Stimulated activated CD8-positive, alpha-beta memory T cell treated with anti-CD3 and anti-CD28 coated beads, Interleukin-15, amount 100 ng/mL, for 4 hours (primary cell): ENCODE results near the gene ALOX15.
"Not testable (repeated sequence)": the region's sequence is repeated elsewhere in the genome, so short reads cannot be mapped to it uniquely, and the experiment has no call there.

Experiments
- DNase-seq, 2 donors: peaks; one replicate each; pipeline ENCODE4 v3.0.0-alpha.2; 2020; ENCODE audit warnings: low read depth in 2 of 2

The ALOX15 gene

GRCh38 chr17:4617590-4618351, 23.7 kb downstream of the ALOX15 start:
- DNase-seq = no peak

- DNase-seq = no peak
Observed at GRCh38 chr17:4617090-4617489, 24.4 kb downstream of the ALOX15 start.

DNA sequence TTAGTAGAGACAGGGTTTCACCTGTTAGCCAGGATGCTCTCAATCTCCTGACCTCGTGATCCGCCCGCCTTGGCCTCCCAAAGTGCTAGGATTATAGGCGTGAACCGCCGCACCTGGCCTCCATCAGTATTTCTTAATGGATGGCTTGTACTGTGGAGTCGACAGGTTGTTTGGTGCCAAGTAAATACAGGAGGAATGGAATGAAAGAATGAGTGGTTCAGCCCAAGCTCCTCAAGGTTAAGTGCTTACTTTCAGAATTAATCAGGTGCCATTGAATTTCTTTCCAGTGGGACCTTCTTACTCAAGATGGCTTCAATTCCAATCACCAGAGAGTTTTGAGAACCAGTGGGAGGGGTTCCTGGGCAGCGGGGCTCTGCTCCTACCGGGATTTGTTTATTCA, 25.0 kb downstream of the ALOX15 start:
- no peak for DNase-seq

DNA sequence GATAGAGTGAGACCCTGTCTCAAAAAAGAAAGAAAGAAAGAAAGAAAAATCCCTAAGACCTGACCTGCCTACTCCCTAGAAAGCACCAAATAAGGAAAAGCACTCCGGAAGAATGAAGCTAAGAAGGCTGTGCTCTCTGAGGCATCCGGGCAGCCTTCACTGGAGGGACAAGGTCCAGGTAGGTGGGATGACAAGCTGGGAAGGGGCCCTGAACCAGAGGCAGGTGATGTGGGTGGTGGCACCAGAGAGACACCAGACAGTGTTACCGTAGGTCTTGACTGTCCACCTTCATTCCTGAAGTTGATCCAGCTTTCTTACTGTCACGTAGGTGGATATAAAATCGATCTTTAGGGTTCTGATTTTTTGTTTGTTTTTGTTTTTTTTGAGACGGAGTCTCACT, 30.8 kb downstream of the ALOX15 start:
- no peak for DNase-seq

DNA sequence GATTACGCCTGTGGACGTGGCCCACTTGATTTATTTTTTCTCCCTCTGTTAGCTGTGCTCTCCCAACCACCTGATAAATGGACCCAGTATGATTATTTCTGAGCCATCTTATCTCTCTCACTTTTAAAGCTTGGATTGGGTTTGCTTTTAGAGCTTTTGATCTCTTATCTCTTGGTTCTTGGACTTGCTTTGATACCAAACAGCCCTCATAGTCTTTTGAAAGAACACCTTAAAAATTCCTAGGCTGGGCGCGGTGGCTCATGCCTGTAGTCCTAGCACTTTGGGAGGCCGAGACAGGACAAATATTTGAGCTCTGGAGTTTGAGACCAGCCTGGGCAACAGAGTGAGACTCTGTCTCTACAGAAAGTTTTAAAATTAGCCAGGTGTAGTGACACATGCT, 31.3 kb downstream of the ALOX15 start:
- DNase-seq = no peak

- DNase-seq = no peak
Observed at GRCh38 chr17:4609761-4610160, 31.7 kb downstream of the ALOX15 start.

- DNase-seq = no peak
Observed at GRCh38 chr17:4607773-4608187, 33.7 kb downstream of the ALOX15 start.

DNA sequence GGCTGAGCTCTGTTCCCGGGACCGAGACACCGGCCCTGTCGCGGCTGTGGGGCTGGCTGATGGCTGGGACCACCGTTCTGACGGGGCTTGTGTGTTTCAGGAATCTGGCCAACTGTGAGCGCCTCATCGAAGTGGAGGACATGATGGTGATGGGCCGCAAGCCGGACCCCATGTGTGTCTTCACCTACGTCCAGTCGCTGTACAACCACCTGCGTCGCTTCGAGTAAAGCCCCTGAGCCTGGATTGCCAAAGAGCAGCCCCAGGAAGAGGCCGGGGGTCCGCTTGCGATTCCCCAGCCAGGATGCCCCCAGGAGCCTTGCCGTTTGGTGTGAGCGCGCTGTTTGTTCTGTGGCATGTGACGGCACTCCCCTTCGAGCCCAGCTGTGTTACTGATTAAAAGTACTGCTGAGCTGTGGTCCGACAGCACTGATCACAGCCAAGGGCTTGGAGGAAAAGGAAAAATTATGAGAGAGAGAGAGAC, 34.2 kb downstream of the ALOX15 start:
- DNase-seq = no peak

GRCh38 chr17:4605826-4606225, 35.7 kb downstream of the ALOX15 start:
- DNase-seq = no peak

- not testable (repeated sequence) for DNase-seq
Observed at GRCh38 chr17:4604736-4605135, 36.7 kb downstream of the ALOX15 start.

DNA sequence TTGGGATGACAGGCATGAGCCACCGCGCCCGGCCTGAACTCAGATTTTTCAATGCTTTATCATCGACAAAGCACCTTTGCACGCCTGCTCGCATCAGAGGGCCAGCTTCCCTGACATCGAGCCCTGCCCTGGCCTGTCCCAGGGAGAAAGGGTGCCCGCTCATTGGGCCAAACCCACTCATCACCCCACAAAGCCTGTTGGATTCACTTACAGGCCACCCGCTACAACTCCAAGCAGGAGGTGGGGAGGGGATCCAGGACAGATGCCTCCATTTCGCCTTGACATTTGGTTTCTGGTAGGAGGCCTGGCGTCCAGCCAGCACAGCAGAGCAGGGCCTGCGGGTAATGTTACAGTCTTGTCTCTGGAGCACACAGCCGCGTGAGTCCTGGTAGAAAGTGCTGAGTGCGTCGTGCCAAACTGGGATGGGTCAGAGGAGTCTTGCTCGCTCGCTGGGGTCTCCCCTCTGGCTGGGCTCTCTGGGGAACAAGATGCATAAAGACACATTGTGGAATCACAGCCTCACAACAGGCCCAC, 37.3 kb downstream of the ALOX15 start:
- DNase-seq = no peak

- no peak for DNase-seq
Observed at GRCh38 chr17:4602041-4602440, 39.4 kb downstream of the ALOX15 start.

DNA sequence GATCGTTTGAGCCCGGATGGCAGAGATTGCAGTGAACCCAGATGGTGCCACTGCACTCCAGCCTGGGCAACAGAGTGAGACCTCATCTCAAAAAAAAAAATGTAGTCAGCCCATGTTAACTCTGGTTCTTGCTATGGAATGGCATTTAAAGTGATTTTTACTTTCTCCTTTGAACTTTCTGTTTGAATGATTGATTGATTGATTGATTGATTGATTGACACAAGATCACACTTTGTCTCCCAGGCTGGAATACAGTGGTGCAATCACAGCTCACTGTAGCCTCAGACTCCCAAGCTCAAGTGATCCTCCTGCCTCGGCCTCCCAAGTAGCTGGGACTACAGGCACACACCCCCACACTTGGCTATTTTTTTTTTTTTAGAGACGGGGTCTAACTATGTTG, 40.2 kb downstream of the ALOX15 start:
- DNase-seq = no peak

DNA sequence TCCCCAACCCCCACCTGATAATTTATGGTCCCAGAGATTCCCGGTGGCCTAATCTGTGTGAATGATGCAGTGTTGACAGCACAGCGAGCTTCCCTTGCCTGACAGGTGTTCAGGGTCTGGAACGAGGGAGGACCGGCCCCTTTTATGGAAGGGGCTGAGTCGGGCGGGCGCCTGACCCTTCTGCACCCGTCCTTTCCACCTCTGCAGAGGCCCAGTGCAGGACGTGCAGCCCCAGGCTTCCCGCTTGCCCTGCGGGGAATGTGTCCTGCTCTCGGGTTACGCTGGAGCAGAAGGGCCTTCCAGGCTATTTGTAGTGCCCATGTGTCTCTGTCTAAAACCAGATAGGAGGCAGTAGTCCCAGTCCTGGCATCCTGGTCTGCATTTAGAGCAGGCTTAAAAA, 40.9 kb downstream of the ALOX15 start:
- no peak for DNase-seq

GRCh38 chr17:4599505-4600281, 41.8 kb downstream of the ALOX15 start:
- no peak for DNase-seq

GRCh38 chr17:4598776-4599504, 42.5 kb downstream of the ALOX15 start:
- no peak for DNase-seq

DNA sequence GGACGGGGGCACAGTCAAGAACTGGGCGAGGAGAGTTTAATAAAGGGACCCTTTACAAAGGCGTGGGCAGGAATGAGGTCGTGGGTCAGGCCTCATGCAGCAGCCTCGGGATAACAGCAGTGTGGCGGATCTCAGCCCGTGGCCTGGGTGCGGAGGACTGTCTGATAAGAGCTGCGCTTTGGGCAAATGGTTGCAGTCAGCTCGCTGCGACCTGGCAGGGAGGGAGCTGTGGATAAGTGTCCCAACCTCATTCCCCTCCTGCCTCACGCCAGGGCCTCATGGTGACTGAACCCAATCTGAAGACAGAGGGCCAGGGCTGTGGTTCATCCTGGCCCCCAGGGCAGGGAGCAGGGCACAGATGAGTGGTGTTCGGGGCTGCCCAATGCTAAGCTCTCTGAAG, 43.5 kb downstream of the ALOX15 start:
- DNase-seq = no peak

DNA sequence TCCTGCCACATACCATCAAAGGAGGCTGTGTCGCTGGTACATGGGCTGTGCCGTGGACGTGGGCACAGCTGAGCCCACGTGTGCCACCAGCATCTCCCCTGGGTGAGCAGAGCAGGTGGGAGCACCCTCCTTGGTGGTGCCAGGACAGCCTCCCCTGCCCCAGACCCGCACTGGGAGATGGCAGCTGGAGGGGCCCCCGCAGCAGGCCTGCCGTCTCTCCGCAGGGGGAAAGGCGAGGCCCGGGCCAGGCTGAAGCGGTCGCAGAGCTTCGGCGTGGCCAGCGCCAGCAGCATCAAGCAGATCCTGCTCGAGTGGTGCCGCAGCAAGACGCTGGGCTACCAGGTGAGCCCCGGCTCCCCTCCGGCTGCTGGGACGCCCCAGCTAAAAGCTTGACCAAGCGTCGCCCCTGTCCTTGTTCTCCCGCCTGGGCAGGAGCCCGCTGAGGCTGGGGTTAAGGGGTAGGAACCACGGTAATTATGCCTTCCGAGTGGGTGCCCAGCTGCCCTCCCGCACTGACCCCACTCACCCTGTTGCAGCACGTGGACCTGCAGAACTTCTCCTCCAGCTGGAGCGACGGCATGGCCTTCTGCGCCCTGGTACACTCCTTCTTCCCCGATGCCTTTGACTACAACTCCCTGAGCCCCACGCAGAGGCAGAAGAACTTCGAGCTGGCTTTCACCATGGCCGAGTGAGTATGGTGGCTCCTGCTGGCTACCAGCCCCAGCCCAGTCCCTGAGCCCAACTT, 44.7 kb downstream of the ALOX15 start:
- DNase-seq = no peak

GRCh38 chr17:4595685-4596342, 45.7 kb downstream of the ALOX15 start:
- not testable (repeated sequence) for DNase-seq

GRCh38 chr17:4594931-4595684, 46.4 kb downstream of the ALOX15 start:
- DNase-seq = no peak
